Measurements from ENCODE around the gene HP1BP3.

DNA sequence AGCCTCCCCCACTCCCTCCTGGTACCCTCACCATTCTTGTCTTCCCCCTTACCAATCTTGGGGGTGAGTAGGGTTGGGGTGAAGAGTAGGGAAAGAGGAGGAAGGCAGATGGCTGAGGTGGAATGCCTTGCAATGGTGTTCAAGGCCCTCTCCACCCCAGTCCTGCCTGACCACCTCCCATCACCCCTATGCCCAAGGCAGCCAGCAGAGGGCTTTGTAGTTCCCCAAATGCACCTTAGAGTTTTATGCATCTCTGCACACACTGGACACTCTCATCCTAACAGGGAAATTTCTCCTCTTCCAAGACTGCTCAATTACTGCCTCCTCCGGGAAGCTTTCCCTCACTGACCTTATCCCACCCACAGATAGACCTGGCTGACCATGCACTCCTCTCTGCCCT is 84.7 kb downstream of the HP1BP3 start:
- no peak for TF ChIP-seq CTCF (IDR thresholded peaks at IDR 0.05)
- no peak for TF ChIP-seq POLR2A (IDR thresholded peaks at IDR 0.05)
- no peak for TF ChIP-seq EP300 (IDR thresholded peaks at IDR 0.05)

Measured in suprapubic skin (tissue), 3 donors.